Osteoblast (primary cell): ENCODE measurements around the gene LGMN. TPM values are rescaled to one million over a fixed set of nuclear protein-coding genes. Genes with fewer than 3 reads are reported as not detected.

Experiments used
- DNase-seq: peaks from one replicate; pipeline ENCODE4 v3.0.0; 2011; ENCODE audit warnings: low spot score, mixed read lengths; ENCODE audit not compliant: insufficient read length; ENCODE audit errors: missing footprints
- H2AFZ ChIP-seq: 2 replicates; pipeline ENCODE4 v1.6.0; 2011; ENCODE audit warnings: mild to moderate bottlenecking, low read length
- H3K27ac ChIP-seq: 2 replicates; pipeline ENCODE4 v1.5.1; 2011; ENCODE audit warnings: mild to moderate bottlenecking, low read depth, low read length, moderate library complexity
- H3K27me3 ChIP-seq: 2 replicates; pipeline ENCODE4 v1.6.0; 2012; ENCODE audit warnings: mild to moderate bottlenecking, control low read depth, inconsistent platforms, low read length, moderate library complexity; ENCODE audit not compliant: insufficient read depth
- H3K36me3 ChIP-seq: 2 replicates; pipeline ENCODE4 v1.5.1; 2011; ENCODE audit warnings: mild to moderate bottlenecking, low read length, control low read depth, moderate library complexity; ENCODE audit not compliant: insufficient read depth
- H3K4me1 ChIP-seq: 2 replicates; pipeline ENCODE4 v1.5.1; 2011; ENCODE audit warnings: mild to moderate bottlenecking, low read length, control low read depth, moderate library complexity; ENCODE audit not compliant: insufficient read depth
- H3K4me2 ChIP-seq: 2 replicates; pipeline ENCODE4 v1.6.0; 2011; ENCODE audit warnings: mild to moderate bottlenecking, low read length; ENCODE audit not compliant: insufficient read depth
- H3K4me3 ChIP-seq: fragments of 200-600 bp; sonication (generic); 3 replicates; pipeline ENCODE4 v1.5.1; 2012; ENCODE audit warnings: mild to moderate bottlenecking, low read length, inconsistent platforms; ENCODE audit not compliant: insufficient read depth
- H3K79me2 ChIP-seq: 2 replicates; pipeline ENCODE4 v1.6.0; 2012; ENCODE audit warnings: mild to moderate bottlenecking, low read length, control low read depth, inconsistent platforms; ENCODE audit not compliant: insufficient read depth
- H3K9me3 ChIP-seq: 2 replicates; pipeline ENCODE4 v1.5.1; 2011; ENCODE audit warnings: low read depth, low read length, control low read depth
- H4K20me1 ChIP-seq: 2 replicates; pipeline ENCODE4 v1.6.0; 2012; ENCODE audit warnings: mild to moderate bottlenecking, low read length, control low read depth; ENCODE audit not compliant: insufficient read depth
- CTCF ChIP-seq: IDR thresholded peaks from 2 replicates; pipeline ENCODE4 v1.5.1; 2011; ENCODE audit warnings: mild to moderate bottlenecking, low read depth, low read length, moderate library complexity; ENCODE audit errors: extremely low read depth
- total RNA-seq: library from RNA; depleted of rRNA; stranded (reverse); fragments of >200 nt; gene quantifications from 2 replicates; pipeline ENCODE4 v1.2.3, GENCODE V29; 2012

Gene LGMN
- total RNA-seq, 1 donor: 89.4 TPM

- Histone ChIP-seq H3K36me3 (no peaks in the 10 kb centered on the region), H3K9me3 (no peaks in the 10 kb centered on the region), H3K4me1 (peaks cover 10% of the 10 kb centered on the region), H3K4me2 (no peak overlapping the region), H3K27ac (no peak overlapping the region), H3K4me3 (no peak overlapping the region), H4K20me1 (no peaks in the 10 kb centered on the region), H2AFZ (no peak overlapping the region), H3K27me3 (no peaks in the 10 kb centered on the region), H3K79me2 (no peaks in the 10 kb centered on the region)
- DNase-seq: no peak
- no peak for TF ChIP-seq CTCF
Measured at GRCh38 chr14:92666251-92666650, 82.2 kb downstream of the LGMN start.

GRCh38 chr14:92665661-92666110 lies 82.7 kb downstream of the LGMN start:
- H2AFZ ChIP-seq: no peak overlapping the region
- H3K27ac ChIP-seq: no peak overlapping the region
- H3K27me3 ChIP-seq: no peaks in the 10 kb centered on the region
- no peak overlapping the region for H3K4me2 ChIP-seq
- H3K4me3 ChIP-seq: no peak overlapping the region
- no peaks in the 10 kb centered on the region for H4K20me1 ChIP-seq
- H3K4me1 ChIP-seq: peaks cover 10% of the 10 kb centered on the region
- peaks cover 5% of the 10 kb centered on the region for H3K36me3 ChIP-seq
- no peaks in the 10 kb centered on the region for H3K79me2 ChIP-seq
- DNase-seq: no peak
- no peaks in the 10 kb centered on the region for H3K9me3 ChIP-seq
- TF ChIP-seq CTCF: no peak

GRCh38 chr14:92663049-92663448 lies 85.4 kb downstream of the LGMN start:
- Histone ChIP-seq H2AFZ (no peak overlapping the region), H3K79me2 (no peaks in the 10 kb centered on the region), H3K4me2 (no peak overlapping the region), H3K9me3 (no peaks in the 10 kb centered on the region), H3K4me1 (peaks cover 2% of the 10 kb centered on the region), H4K20me1 (no peaks in the 10 kb centered on the region), H3K27me3 (no peaks in the 10 kb centered on the region), H3K27ac (no peak overlapping the region), H3K4me3 (no peak overlapping the region), H3K36me3 (peaks cover 16% of the 10 kb centered on the region)
- TF ChIP-seq CTCF: no peak
- DNase-seq: no peak

DNA sequence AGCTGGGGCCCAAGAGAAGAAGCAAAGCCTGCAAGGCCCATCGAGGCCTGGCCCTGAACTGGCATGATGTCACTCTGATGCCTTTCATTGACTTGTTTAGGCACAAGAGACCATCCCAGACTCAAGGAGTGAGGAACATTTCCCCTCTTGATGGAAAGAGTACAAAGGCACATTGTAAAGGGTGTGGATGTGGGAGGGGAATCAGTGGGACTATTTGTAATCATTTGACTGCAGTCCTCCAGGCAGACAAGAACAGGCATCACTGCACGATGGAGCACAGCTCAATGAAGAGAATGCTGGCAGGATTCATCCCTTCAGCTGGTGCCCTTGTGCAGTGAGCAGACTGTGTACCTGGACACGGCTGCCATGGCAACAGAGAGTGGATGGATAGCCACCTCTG lies 87.9 kb downstream of the LGMN start:
- H3K9me3 ChIP-seq: no peaks in the 10 kb centered on the region
- peaks cover 16% of the 10 kb centered on the region for H3K36me3 ChIP-seq
- no peak overlapping the region for H3K4me3 ChIP-seq
- H2AFZ ChIP-seq: no peak overlapping the region
- H4K20me1 ChIP-seq: no peaks in the 10 kb centered on the region
- no peaks in the 10 kb centered on the region for H3K4me1 ChIP-seq
- no peak for DNase-seq
- H3K4me2 ChIP-seq: no peak overlapping the region
- H3K27me3 ChIP-seq: no peaks in the 10 kb centered on the region
- H3K79me2 ChIP-seq: no peaks in the 10 kb centered on the region
- no peak for TF ChIP-seq CTCF
- no peak overlapping the region for H3K27ac ChIP-seq
